ENCODE data around the gene TTLL1.

DNA sequence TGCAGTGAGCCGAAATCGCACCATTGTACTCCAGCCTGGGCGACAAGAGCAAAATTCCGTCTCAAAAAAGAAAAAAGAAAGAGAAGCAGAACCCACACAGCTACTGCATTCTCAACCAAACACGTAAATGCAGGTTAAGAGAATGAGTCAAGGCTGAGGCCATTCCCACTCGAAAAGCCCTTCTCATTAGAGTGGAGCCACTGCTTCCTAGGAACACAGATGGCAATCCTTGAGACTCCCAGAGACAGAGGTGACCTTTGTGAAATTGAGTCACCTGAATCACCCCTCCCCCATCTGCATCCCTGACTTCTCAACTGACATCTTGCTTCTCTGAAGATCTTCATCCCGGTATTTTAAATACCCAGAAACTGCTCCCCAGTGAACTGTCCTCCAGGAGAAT, 82.4 kb downstream of the TTLL1 start:
- TF ChIP-seq POLR2A (IDR thresholded peaks at IDR 0.05; ENCODE audit: low read length) (no peak), GATA1 (IDR thresholded peaks at IDR 0.05; ENCODE audit: low read depth, low read length) (no peak)
